T-helper 22 cell (primary cell): ENCODE measurements around the gene COL23A1.
"Not testable (repeated sequence)": the region's sequence is repeated elsewhere in the genome, so short reads cannot be mapped to it uniquely, and the experiment has no call there.

Experiments used
- DNase-seq: peaks from one replicate; pipeline ENCODE4 v3.0.0-alpha.2; 2020; ENCODE audit warnings: low read depth

The COL23A1 gene

GRCh38 chr5:178206166-178207101, 383.8 kb downstream of the COL23A1 start:
- DNase-seq = no peak

GRCh38 chr5:178205749-178206047, 384.5 kb downstream of the COL23A1 start:
- DNase-seq = no peak

GRCh38 chr5:178204935-178205748, 385.1 kb downstream of the COL23A1 start:
- DNase-seq = peak; percentile 61

DNA sequence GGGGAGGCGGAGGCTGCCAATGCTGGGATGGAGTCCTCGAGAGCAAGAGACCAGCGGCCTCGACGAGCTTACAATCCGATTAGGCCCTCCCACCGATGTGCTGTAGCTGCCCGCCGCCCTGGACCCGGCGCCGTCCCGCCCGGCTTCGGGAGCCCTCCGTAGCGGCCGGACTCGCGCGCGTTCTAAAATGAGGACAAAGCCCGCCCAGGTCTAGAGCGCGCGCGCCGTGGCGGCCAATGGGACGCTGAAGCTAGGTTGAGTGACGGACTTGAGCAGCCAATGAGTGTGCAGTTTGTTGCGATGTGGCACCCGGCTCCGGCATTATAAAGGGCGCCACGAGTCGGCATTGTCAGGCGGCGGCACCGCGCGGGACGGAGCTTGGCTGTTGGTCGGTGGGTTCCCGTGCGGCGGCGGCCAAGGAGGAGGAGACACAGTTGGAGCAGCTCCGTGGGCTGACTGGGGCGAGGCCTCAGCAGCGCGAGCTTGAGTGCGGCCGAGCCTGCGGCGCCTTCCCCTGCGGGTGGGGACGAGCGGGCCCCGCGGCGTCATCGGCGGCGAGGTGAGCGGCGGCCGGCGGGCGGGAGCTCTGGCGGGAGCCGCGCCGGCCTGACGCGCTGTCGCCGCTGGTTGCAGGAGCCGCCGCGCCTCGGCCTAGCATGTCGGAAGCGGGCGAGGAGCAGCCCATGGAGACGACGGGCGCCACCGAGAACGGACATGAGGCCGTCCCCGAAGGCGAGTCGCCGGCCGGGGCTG, 385.8 kb downstream of the COL23A1 start, which contains the start of gene HNRNPAB:
Gene HNRNPAB (plus strand): TSS at position 352 of the 753 bp plus-strand sequence. CDS start 305 bp downstream, at position 657.
- peak; percentile 92 for DNase-seq

DNA sequence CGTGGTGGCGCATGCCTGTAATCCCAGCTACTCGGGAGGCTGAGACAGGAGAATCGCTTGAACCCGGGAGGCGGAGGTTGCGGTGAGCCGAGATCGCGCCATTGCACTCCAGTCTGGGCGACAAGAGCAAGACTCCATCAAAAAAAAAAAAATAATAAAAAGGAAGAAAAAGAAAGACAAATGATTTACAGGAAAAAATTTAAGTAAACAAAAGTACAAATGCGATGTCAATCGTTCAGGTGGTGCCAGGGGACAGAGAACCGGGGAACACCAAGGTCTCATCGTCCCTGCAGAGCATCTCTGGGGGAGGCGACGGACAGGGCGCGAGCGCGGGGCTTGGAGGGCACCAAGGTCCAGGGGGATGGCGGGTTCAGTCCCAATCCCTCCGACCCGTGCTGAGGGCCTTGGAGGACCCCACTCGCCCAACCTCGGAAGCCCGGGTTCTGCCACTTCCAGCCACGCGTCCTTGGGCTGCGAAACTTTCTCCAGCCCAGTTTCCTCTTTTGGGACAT, 386.5 kb downstream of the COL23A1 start:
- no peak for DNase-seq

DNA sequence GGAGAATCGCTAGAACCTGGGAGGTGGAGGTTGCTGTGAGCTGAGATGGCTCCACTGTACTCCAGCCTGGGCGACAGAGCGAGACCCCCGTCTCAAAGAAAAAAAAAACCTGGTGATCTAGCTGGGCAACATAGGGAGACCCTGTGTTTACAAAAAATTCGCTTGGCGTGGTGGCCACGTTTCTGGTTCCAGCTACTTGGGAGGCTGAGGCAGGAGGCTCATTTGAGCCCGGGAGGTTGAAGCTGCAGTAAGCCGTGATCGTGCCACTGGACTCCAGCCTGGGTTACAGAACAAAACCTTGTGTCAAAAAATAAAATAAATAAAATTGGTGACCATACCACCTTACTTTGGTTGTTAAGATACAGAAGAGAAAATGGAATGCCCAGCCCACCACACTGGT, 387.7 kb downstream of the COL23A1 start:
- DNase-seq = no peak

DNA sequence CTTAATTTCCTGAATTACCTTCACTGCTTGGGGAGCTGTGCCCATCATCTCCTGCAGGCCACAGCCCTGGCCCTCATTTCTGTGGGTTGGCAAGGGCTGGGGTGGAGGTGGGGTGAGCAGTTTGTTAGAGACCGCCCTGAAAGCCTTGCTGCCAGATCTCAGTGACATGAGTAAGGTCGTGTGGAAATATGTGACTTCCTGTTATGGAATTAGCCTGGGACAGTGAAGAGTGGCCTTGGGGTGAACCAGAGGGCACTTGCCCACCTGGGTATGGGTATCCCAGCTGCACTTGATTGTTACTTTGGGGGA, 388.3 kb downstream of the COL23A1 start:
- no peak for DNase-seq

DNA sequence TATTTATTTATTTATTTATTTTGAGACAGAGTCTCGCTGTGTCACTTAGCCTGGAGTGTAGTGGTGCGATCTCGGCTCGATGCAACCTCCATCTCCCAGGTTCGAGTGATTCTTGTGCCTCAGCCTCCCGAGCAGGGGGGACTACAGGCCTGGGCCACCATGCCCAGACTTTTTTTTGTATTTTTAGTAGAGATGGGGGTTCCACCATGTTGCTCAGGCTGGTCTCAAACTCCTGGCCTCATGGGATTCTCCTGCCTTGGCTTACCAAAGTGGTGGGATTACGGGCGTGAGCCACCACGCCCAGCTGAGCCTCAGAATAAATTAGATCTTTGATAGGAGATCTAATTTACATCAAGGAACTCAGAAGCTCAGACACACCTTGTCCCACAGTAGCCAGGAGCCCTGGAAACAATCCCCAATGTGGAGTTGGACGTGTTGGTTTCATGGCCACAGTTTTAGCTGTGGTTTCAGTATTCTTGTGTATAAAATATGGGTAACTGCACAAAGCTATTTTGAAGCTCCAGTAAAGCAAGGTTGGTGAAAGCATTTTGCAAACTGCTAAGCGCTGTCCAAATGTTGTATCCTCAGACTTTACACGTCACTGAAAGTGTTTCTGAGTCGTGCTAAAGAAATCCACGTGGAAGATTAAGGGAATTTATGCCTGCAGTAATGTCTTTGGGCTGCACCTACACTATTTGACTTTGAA, 388.8 kb downstream of the COL23A1 start:
- no peak for DNase-seq

DNA sequence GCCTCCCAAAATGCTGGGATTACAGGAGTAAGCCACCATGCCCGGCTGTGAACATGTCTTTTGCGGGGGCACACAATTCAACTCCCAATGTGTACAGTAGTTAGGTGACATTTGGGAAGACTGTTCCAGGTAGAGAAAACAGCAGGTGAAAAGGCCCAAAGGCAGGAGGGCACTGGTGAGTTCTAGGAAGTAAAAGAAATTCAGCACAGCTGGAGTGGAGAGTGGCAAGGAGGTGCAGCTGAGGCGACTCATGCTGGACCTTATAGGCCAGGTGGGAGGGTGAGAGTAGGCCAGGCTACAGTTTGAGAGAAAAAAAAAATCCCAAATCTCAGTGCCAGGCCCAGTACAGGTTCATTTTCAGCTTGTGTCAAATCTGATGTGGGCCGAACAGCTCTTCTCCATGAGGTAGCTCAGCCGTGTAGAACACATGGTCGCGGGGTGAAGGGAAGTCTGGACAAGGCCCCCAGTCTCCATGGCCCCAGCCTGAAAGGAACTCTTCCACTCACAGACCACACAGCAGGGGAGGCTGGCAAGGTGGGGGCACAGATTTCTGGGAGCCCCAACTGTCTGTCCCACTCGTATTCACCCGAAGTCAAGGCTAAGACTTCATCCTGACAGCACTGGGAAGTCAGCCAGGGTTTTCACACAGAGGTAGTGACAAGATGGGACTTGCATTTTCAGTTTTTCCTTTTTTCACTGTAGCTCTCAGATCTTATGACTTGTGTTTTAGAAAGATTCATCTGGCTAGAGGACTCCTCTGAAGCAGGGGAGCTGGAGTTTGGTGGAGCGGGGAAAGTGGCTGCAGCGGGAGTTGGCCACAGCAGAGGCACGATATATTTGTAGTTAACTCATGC, 390.4 kb downstream of the COL23A1 start:
- DNase-seq = no peak

GRCh38 chr5:178198706-178199105, 391.5 kb downstream of the COL23A1 start:
- no peak for DNase-seq

- not testable (repeated sequence) for DNase-seq
Measured at GRCh38 chr5:178198151-178198550, 392.0 kb downstream of the COL23A1 start.

DNA sequence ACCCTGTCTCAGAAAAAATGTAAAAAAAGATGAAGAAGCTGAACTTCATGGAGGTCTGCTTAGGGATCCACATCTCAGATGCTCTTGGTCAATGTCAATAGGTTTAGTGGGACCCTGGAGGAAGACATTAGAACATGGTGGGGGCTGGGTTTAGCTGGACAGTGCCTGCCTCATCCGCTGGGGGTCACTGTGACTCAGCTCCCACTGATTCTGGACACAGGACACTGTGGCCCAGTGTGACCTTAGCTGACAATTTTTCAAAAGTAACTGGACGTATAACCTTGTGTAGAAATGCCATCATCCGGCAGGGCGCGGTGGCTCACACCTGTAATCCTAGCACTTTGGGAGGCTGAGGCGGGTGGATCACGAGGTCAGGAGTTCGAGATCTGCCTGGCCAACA, 393.2 kb downstream of the COL23A1 start:
- no peak for DNase-seq

- DNase-seq = no peak
Measured at GRCh38 chr5:178196281-178196812, 393.8 kb downstream of the COL23A1 start.

DNA sequence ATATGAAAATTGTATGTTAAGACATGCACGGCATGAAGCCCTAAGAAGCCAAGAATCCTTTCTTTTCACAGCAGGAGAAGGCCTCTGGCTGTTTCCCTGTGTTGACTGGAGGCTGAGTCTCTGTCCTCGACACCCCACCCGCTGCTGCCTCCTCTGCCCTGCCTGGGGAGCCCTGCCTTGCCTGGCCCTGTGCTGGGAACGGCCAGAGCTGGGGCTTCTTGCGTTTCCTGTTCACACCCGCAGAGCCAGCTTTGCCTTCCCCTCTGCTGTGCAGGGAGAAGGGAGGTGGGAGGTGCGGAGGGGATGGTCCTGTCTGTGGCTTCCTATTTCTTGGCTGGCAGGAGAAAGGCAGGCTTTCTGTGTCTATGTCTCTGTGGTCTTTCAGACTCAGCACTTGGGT, 396.2 kb downstream of the COL23A1 start:
- DNase-seq = no peak

- DNase-seq = no peak
Measured at GRCh38 chr5:178193251-178193809, 396.9 kb downstream of the COL23A1 start.

DNA sequence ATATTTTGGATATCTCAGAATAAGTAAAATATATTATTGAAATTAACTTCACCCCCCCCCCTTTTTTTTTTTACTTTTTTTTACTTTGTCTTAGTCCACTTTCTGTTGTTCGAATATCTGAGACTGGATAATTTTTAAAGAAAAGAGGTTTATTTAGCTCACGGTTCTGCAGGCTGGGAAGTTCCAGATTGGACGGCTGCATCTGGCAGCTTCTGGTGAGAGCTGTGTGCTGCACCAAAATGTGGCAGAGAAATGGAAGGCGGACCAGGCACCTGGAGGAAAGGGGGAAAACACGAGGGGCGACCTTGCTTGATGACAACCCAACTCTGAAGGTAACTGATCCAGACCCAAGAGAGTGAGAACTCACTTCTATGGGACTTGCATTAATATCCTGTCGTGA, 397.4 kb downstream of the COL23A1 start:
- no peak for DNase-seq

DNA sequence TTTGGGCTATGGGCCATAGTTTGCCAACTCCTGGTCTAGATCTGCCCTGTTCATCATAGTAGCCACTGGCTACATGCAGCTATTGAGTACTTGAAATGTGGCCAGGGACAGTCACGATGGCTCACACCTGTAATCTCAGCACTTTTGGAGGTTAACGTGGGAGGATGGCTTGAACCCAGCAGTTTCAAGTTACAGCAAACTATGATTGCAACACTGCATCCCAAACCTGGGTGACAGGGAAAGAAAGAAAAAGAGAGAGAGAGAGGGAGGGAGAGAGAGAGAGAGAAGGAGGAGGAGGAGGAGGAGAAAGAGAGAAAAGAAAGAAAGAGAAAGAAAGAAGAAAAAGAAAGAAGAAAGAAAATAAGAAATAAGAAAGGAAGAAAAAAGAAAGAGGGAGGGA, 397.9 kb downstream of the COL23A1 start:
- no peak for DNase-seq

GRCh38 chr5:178191661-178192060, 398.5 kb downstream of the COL23A1 start:
- no peak for DNase-seq

GRCh38 chr5:178189433-178189832, 400.8 kb downstream of the COL23A1 start:
- DNase-seq = no peak
